Sigmoid colon (tissue), 7 donors: Measurements from ENCODE around the gene TMEM114. TPM values are rescaled to one million over a fixed set of nuclear protein-coding genes. Genes with fewer than 3 reads are reported as not detected.

ENCODE experiments used
- DNase-seq: peaks from one replicate; pipeline ENCODE4 v3.0.0-alpha.2; 2019
- H3K27ac ChIP-seq, 4 donors: fragments of 200-600 bp; sonication (generic); one replicate each; pipeline ENCODE4 v1.5.1; 2016 to 2019; ENCODE audit warnings: mild to moderate bottlenecking in 1 of 4
- H3K27me3 ChIP-seq, 3 donors: fragments of 200-600 bp; sonication (generic); one replicate each; pipeline ENCODE4 v1.5.1; 2019; ENCODE audit warnings: mild to moderate bottlenecking in 1 of 3
- H3K36me3 ChIP-seq, 4 donors: fragments of 200-600 bp; sonication (generic); one replicate each; pipeline ENCODE4 v1.5.1; 2016 to 2019
- H3K4me1 ChIP-seq, 4 donors: fragments of 200-600 bp; sonication (generic); one replicate each; pipeline ENCODE4 v1.5.1; 2017 to 2019
- H3K4me3 ChIP-seq, 4 donors: fragments of 200-600 bp; sonication (generic); one replicate each; pipeline ENCODE4 v1.5.1; 2017 to 2019; ENCODE audit warnings: mild to moderate bottlenecking in 2 of 4, moderate library complexity in 1 of 4
- H3K9me3 ChIP-seq, 4 donors: fragments of 200-600 bp in 3 of 4; sonication (generic) in 3 of 4; one replicate each; pipeline versions ENCODE4 v1.5.1 to v1.6.1; 2013 to 2019
- EP300 ChIP-seq, 4 donors: sonication (generic); formaldehyde crosslinking; IDR thresholded peaks; one replicate each; pipeline ENCODE4 v1.6.1; 2017; ENCODE audit warnings: antibody characterized with exemption in 4 of 4
- POLR2A ChIP-seq, 2 donors: fragments of 450-650 bp; IDR thresholded peaks; one replicate each; pipeline ENCODE4 v1.6.1; 2016; ENCODE audit warnings: antibody characterized with exemption in 2 of 2, mild to moderate bottlenecking in 2 of 2, moderate library complexity in 2 of 2
- POLR2AphosphoS5 ChIP-seq, 4 donors: sonication (generic); formaldehyde crosslinking; IDR thresholded peaks; one replicate each; pipeline ENCODE4 v1.6.1; 2017; ENCODE audit warnings: antibody characterized with exemption in 4 of 4
- WGBS, 2 donors: extraction: QIAGEN DNeasy Blood & Tissue Kit; methylation state at CpG; one replicate each; pipeline ENCODE4 v1.1.7; 2013; 5-methylcytosine and 5-hydroxymethylcytosine counted together
- intact Hi-C: fragments of 100-400 bp; cut with DNase I; formaldehyde crosslinking; loops from one replicate; pipeline ENCODE4 v1.15.1; 2023
- polyA plus RNA-seq, 3 donors: library from polyadenylated mRNA; stranded (reverse); fragments of 200-250 nt; gene quantifications; one replicate each; pipeline ENCODE4 v1.2.3, GENCODE V29; 2013
- total RNA-seq, 4 donors: library from RNA; depleted of rRNA; stranded (reverse); fragments of >200 nt; gene quantifications; one replicate each; pipeline ENCODE4 v1.1.0, GENCODE V29; 2016
- TF ChIP-seq, protein P1 (sequence below), 4 experiments: fragments of 450-650 bp in 3 of 4; fragments of 200-600 bp in 1 of 4; IDR thresholded peaks; one replicate each; pipeline ENCODE4 v1.5.1; 2016 to 2019; ENCODE audit warnings: antibody characterized with exemption in 4 of 4, mild to moderate bottlenecking in 3 of 4, moderate library complexity in 2 of 4
- donor health status: healthy with polysubstance abuse.
- donor health status: Bipolar disorder and iron deficiency.
- donor health status: healthy.

The TMEM114 gene
- total and polyA plus RNA-seq, 7 donors, result not detected

DNA sequence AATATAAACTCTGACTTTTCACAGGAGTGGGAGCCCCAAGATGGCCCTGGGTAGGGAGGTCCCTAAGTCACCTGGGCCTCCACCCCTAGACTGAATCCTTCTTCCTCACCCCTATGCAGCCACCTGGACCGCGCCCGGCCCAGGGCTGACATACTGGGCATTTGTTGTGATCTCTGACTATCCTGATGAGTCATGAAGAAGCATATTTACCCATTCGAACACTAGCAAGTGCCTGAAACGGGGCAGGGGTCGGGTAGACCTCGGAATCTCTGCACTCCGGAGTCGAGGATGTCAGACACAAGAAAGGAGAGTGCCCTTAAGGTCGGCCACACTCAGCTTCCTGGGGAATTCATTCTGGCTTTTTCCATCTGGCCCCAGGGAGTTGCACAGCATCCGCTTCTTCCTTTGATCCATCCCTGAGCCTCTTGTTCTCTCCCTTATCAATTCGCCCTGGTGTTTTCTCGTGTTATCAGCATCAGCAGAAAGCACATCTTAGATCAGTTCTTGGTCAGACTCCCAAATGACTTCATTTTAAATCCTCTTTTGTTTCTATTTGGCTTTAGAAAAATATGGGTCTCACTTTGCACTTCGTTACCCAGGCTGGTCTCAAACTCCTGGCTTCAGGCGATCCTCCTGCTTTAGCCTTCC is 41.6 kb upstream of the TMEM114 start:
- DNase-seq, result no peak
- TF ChIP-seq, protein P1, sequence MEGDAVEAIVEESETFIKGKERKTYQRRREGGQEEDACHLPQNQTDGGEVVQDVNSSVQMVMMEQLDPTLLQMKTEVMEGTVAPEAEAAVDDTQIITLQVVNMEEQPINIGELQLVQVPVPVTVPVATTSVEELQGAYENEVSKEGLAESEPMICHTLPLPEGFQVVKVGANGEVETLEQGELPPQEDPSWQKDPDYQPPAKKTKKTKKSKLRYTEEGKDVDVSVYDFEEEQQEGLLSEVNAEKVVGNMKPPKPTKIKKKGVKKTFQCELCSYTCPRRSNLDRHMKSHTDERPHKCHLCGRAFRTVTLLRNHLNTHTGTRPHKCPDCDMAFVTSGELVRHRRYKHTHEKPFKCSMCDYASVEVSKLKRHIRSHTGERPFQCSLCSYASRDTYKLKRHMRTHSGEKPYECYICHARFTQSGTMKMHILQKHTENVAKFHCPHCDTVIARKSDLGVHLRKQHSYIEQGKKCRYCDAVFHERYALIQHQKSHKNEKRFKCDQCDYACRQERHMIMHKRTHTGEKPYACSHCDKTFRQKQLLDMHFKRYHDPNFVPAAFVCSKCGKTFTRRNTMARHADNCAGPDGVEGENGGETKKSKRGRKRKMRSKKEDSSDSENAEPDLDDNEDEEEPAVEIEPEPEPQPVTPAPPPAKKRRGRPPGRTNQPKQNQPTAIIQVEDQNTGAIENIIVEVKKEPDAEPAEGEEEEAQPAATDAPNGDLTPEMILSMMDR (IDR thresholded peaks at IDR 0.05), result no peak
- TF ChIP-seq POLR2A (IDR thresholded peaks at IDR 0.05) (no peak), EP300 (IDR thresholded peaks at IDR 0.05) (no peak), POLR2AphosphoS5 (IDR thresholded peaks at IDR 0.05) (no peak)
- Histone ChIP-seq H3K27ac (peak overlapping the region in 2 of 4 donors; percentile 16 to 20), H3K4me1 (no peaks in the 10 kb centered on the region), H3K36me3 (peaks cover 30 to 98% (median 60%) of the 10 kb centered on the region in 4 donors), H3K4me3 (no peak overlapping the region), H3K9me3 (no peaks in the 10 kb centered on the region), H3K27me3 (no peaks in the 10 kb centered on the region)
- intact Hi-C loops, result no loop called here
- 67 to 74% methylated on average over 15 of the region's 15 CpGs for WGBS, 2 donors

DNA sequence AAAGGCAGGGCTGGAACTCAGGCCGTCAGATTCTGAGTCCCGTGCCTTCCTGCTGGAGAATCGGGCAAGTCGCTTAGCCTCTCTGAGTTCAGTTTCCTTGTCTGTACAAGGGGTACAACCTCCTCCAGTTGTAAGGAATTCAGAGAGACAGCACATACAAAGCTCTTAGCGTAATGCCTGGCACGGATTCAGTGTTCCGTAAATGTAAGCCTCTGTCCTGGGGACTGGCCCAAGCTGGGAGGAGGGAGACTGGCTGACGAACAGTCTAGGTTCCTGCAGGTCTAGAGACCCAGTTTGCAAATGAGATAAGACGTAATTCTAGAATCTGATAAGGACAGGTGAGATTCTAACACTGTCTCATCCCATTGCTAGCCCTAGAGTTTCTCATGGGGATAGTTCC is 41.1 kb upstream of the TMEM114 start:
- Histone ChIP-seq H3K27me3 (no peaks in the 10 kb centered on the region), H3K36me3 (peaks cover 31 to 98% (median 61%) of the 10 kb centered on the region in 4 donors), H3K4me1 (no peaks in the 10 kb centered on the region), H3K9me3 (no peaks in the 10 kb centered on the region), H3K27ac (no peak overlapping the region), H3K4me3 (no peak overlapping the region)
- 89 to 93% methylated on average over 9 of the region's 9 CpGs for WGBS, 2 donors
- no peak for DNase-seq
- TF ChIP-seq, protein P1 (IDR thresholded peaks at IDR 0.05), result no peak
- TF ChIP-seq POLR2AphosphoS5 (IDR thresholded peaks at IDR 0.05) (no peak), EP300 (IDR thresholded peaks at IDR 0.05) (no peak), POLR2A (IDR thresholded peaks at IDR 0.05) (no peak)
- intact Hi-C loops, result no loop called here

DNA sequence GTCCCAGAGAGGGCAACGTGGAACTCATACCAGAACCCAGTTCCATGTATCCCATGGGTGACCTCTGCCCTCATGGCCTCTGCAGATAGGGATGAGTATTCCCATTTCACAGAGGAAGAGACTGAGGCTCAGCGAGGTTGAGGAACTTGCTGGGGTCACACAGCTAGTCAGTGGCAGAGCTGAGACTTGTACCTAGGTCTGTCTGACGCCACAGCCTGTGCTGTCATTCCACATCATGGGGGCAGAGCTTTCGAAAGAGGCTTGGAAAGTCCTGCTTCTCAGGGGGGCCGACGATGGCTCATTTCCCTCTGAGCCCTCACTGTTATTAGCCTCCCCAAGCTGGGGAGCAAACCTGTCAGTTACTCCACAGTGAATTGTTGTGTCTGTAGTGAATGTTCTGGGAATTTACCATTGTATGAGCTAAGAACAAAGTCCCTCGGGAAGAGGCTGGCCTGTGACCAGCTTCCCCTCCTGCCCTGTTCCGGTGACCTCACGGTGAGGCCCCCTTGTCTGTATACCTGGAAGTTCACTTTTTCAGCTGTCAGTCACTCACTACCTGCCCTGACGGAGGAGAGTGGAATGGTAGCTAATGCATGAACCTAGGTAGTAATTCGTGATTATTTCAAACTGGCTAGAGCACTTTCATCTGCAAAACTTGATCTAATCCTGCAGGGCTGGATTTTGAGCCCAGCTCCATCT is 40.1 kb upstream of the TMEM114 start:
- no peak overlapping the region for H3K27ac ChIP-seq
- no peak overlapping the region for H3K4me3 ChIP-seq
- intact Hi-C loops, result no loop called here

DNA sequence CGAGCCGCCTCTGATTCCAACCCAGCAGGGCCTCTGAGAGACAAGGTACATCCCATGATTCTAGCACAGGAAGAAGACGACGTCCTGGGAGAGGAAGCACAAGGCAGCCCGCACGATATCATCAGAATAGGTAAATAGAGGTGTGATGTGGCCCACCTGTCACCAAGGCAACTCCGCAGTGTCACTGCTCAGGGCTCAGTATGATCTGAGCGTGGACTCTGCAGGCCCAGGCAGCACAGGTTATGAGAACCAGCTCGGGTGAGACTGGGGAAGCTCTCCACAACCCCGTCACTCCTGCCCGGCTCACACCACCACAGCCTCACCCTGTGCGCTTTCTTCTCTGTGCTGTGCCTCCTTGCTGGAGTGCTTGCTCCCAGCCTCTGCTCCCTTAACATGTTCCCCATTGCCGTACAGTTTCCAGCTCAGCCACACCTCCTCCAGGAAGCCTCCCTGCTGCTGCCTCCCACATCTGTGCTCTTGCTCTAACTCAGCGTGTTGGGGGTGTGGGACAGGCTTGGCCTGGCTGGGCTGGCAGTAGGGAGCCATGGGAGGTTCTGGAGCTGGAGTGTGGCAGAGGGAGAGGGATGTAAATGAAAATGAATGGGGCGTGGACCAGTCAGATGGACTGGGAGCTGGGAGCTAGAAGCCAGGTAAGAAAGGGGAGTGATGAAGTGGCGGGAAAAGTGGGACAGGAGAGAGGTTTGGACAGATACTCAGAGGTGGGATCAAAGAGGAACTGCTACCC is 38.8 kb upstream of the TMEM114 start:
- 95% methylated on average over 16 of the region's 16 CpGs for WGBS, 2 donors
- Histone ChIP-seq H3K27ac (no peak overlapping the region), H3K27me3 (no peaks in the 10 kb centered on the region), H3K9me3 (no peaks in the 10 kb centered on the region), H3K4me1 (no peaks in the 10 kb centered on the region), H3K36me3 (peaks cover 31 to 91% (median 60%) of the 10 kb centered on the region in 4 donors), H3K4me3 (no peak overlapping the region)
- DNase-seq, result peak; percentile 45
- intact Hi-C loops, result no loop called here
- TF ChIP-seq EP300 (IDR thresholded peaks at IDR 0.05) (no peak), POLR2AphosphoS5 (IDR thresholded peaks at IDR 0.05) (no peak), POLR2A (IDR thresholded peaks at IDR 0.05) (no peak)
- TF ChIP-seq, protein P1 (IDR thresholded peaks at IDR 0.05), result no peak

More for the DNA sequence above, 40.1 kb upstream of the TMEM114 start:
- WGBS, 2 donors, result 91 to 93% methylated on average over 11 of the region's 11 CpGs
- H3K9me3 ChIP-seq, result no peaks in the 10 kb centered on the region
- no peaks in the 10 kb centered on the region for H3K4me1 ChIP-seq
- H3K27me3 ChIP-seq, result no peaks in the 10 kb centered on the region
- DNase-seq, result peak; percentile 18
- TF ChIP-seq, protein P1 (IDR thresholded peaks at IDR 0.05), result no peak
- no peak for TF ChIP-seq POLR2A (IDR thresholded peaks at IDR 0.05)
- H3K36me3 ChIP-seq, result peaks cover 31 to 98% (median 66%) of the 10 kb centered on the region in 4 donors
